Measurements from ENCODE around the gene TOR4A.

DNA sequence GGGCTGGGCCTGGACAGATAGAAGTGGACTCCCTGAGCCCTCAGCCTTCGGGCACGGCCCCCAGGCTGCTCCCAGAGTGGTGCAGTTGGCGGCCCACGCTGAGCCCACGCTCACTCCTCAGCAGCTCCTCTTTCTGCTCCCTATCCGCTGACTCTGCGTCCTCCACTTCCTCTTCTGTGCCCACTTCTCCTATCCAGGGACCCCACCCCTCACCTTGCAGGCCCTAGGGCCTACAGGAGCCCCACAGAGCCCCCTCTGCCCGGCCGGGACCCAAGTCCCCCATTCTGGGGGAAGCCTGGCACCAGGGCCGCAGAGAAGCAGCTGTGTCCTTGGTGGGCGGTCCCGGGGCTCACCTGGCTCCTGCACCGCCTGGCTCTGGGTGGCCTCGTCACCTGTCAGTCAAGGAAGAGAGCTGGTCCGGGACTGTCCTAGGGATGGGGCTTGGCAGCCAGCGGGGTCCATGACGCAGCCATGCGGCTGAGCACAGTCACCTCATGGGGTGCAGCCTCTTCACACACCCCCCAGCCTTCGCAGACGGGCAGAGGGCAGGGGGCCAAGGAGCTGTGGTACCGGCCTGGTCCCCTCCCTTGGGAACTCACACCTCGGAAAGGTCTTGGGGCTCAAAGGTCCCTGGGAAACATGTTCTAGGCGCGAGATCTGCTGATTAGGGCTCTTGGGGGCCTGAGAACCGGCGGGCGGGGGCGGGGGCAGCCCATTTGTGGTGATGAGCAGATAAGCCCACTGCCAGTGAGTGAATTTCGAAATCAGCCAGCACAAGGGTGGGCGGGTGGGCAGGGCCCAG lies 29.9 kb downstream of the TOR4A start:
- TF ChIP-seq ZFP3 (CRISPR knock-in tag; IDR thresholded peaks at IDR 0.05) (no peak), ISL1 (CRISPR knock-in tag; IDR thresholded peaks at IDR 0.05) (no peak), PATZ1 (CRISPR knock-in tag; IDR thresholded peaks at IDR 0.05; ENCODE audit: borderline replicate concordance) (no peak), ZFP30 (CRISPR knock-in tag; IDR thresholded peaks at IDR 0.05) (no peak), TOX (CRISPR knock-in tag; IDR thresholded peaks at IDR 0.05; ENCODE audit: borderline replicate concordance) (no peak), SNAI2 (CRISPR knock-in tag; IDR thresholded peaks at IDR 0.05) (no peak), OSR1 (CRISPR knock-in tag; IDR thresholded peaks at IDR 0.05) (no peak), RARB (CRISPR knock-in tag; IDR thresholded peaks at IDR 0.05) (no peak), GLIS3 (CRISPR knock-in tag; IDR thresholded peaks at IDR 0.05) (no peak), PPARA (CRISPR knock-in tag; IDR thresholded peaks at IDR 0.05; ENCODE audit: borderline replicate concordance) (no peak)
- TF ChIP-seq, protein P1, sequence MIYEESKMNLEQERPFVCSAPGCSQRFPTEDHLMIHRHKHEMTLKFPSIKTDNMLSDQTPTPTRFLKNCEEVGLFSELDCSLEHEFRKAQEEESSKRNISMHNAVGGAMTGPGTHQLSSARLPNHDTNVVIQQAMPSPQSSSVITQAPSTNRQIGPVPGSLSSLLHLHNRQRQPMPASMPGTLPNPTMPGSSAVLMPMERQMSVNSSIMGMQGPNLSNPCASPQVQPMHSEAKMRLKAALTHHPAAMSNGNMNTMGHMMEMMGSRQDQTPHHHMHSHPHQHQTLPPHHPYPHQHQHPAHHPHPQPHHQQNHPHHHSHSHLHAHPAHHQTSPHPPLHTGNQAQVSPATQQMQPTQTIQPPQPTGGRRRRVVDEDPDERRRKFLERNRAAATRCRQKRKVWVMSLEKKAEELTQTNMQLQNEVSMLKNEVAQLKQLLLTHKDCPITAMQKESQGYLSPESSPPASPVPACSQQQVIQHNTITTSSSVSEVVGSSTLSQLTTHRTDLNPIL (CRISPR knock-in tag; IDR thresholded peaks at IDR 0.05; ENCODE audit: low read depth): no peak
